HepG2 (cell line): ENCODE results near the gene LAPTM4A. TPM values are rescaled to one million over a fixed set of nuclear protein-coding genes. Genes with fewer than 3 reads are reported as not detected.

Experiments used
- GMEB2 ChIP-seq: IDR thresholded peaks from 2 replicates; pipeline ENCODE4 v1.6.1; 2016; ENCODE audit warnings: missing biosample characterization, missing genetic modification reagents, low read depth
- HES4 ChIP-seq: sonication (generic); formaldehyde crosslinking; IDR thresholded peaks from 2 replicates; pipeline ENCODE4 v1.9.0; 2021; ENCODE audit warnings: mild to moderate bottlenecking, missing genetic modification reagents, borderline replicate concordance
- HIVEP1 ChIP-seq: sonication (generic); formaldehyde crosslinking; IDR thresholded peaks from 2 replicates; pipeline ENCODE4 v1.4.0; 2020; ENCODE audit warnings: mild to moderate bottlenecking, missing genetic modification reagents
- HMG20A ChIP-seq: IDR thresholded peaks from 2 replicates; pipeline ENCODE4 v1.6.1; 2016; ENCODE audit warnings: borderline replicate concordance
- KIAA2018 ChIP-seq: sonication (generic); formaldehyde crosslinking; IDR thresholded peaks from 2 replicates; pipeline ENCODE4 v1.5.0; 2020; ENCODE audit warnings: mild to moderate bottlenecking, missing genetic modification reagents, borderline replicate concordance
- MTA3 ChIP-seq: sonication (generic); formaldehyde crosslinking; IDR thresholded peaks from 2 replicates; pipeline ENCODE4 v1.4.0; 2020; ENCODE audit warnings: missing genetic modification reagents
- NR2C2 ChIP-seq: sonication (generic); formaldehyde crosslinking; IDR thresholded peaks from 2 replicates; pipeline ENCODE4 v1.4.0; 2020; ENCODE audit warnings: missing genetic modification reagents, mild to moderate bottlenecking, moderate library complexity, borderline replicate concordance
- SAFB2 ChIP-seq: sonication (generic); formaldehyde crosslinking; IDR thresholded peaks from 2 replicates; pipeline ENCODE4 v1.5.1; 2020; ENCODE audit warnings: missing genetic modification reagents, low read depth, mild to moderate bottlenecking, borderline replicate concordance
- TARDBP ChIP-seq: sonication (generic); formaldehyde crosslinking; IDR thresholded peaks from 2 replicates; pipeline ENCODE4 v1.8.0; 2022; ENCODE audit warnings: mild to moderate bottlenecking, missing genetic modification reagents
- ZKSCAN1 ChIP-seq: fragments of 150-350 bp; IDR thresholded peaks from 2 replicates; pipeline ENCODE4 v1.6.1; 2014; ENCODE audit warnings: low read length
- ZNF142 ChIP-seq: sonication (generic); formaldehyde crosslinking; IDR thresholded peaks from 2 replicates; pipeline ENCODE4 v1.4.0; 2020; ENCODE audit warnings: missing genetic modification reagents
- ZNF780A ChIP-seq: sonication (generic); formaldehyde crosslinking; IDR thresholded peaks from 2 replicates; pipeline ENCODE4 v1.8.0; 2022; ENCODE audit warnings: mild to moderate bottlenecking, missing genetic modification reagents, moderate library complexity
- polyA plus RNA-seq, 8 experiments: library from polyadenylated mRNA; depleted of rRNA in 3 of 8; stranded (reverse) in 7 of 8; unstranded in 1 of 8; fragments of >200 nt; fragmentation: Illumina TruSeq in 4 of 8; extraction: Trizol in 4 of 8; gene quantifications; 2 replicates each; pipeline versions ENCODE4 v1.2.1 to v1.2.3, GENCODE V29; 2011 to 2016; ENCODE audit warnings: low read depth in 4 of 8, missing spikeins in 1 of 8, mixed read lengths in 1 of 8; ENCODE audit not compliant: insufficient read depth in 1 of 8
- total RNA-seq, 5 experiments: library from RNA; depleted of rRNA; stranded (reverse); fragments of >200 nt; fragmentation: Illumina TruSeq; extraction: Trizol; gene quantifications; 2 replicates each; pipeline ENCODE4 v1.2.3, GENCODE V29; 2016; ENCODE audit warnings: low read depth in 1 of 5

LAPTM4A gene
- total and polyA plus RNA-seq, 2 of the 13 experiments (the other 11 are each of a cell fraction or from before 2014, with no cell fraction given): 116 to 558 TPM

DNA sequence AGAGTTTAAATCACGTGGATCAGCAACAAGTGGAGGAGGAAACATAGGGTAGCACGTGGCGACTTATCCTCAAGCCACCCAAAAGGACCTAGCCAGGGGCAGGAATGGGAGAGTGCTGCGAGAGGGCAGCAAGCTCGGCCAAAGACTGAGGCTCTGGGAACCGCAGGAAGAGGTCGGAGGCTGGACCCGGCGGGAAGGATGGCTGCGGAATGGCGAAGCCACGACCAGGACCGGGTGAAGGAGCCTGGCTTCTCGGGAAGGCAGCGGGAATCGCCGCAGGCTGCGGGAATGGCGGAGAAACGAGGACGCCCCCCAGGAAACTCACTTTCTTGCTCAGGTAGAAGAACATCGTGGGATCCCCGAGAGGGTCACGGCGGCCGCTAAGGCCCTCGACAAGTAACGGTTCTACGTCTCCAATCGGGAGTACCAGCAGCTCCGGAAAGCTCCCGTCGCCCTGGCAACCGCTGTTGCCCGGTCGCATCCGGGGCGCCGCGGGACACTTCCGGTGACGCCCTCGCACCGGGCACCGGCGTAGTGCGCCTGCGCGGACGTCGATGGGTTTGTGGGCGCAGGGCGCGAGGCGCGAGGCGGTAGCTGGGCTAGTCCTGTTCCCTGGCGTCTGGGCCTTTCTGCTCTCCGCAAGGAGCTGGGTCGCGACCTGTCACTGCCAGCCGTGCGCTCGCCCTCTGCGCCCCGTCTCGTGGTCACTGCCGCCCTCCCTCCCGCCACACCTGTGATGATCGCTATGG, 61.6 kb downstream of the LAPTM4A start, which contains the start of gene WDR35 (continued):
- TF ChIP-seq KIAA2018 (CRISPR knock-in tag) (peak; percentile 77; the same call in 1 of the 2 replicates), HES4 (peak; percentile 80; the same call in 1 of the 2 replicates), NR2C2 (CRISPR knock-in tag) (peak; percentile 98), ZNF780A (CRISPR knock-in tag) (peak; percentile 78; the same call in 1 of the 2 replicates), SAFB2 (CRISPR knock-in tag) (no peak), ZKSCAN1 (no peak), ZNF142 (CRISPR knock-in tag) (peak; percentile 95), TARDBP (CRISPR knock-in tag) (peak; percentile 86), MTA3 (CRISPR knock-in tag) (no peak), HMG20A (CRISPR knock-in tag) (peak; percentile 44; the same call in 1 of the 2 replicates), HIVEP1 (CRISPR knock-in tag) (peak; percentile 95), GMEB2 (CRISPR knock-in tag) (peak; percentile 61; the same call in 1 of the 2 replicates)
